SU-DHL-6 (cell line): ENCODE data around the gene ZNF423.

ENCODE experiments used
- CTCF ChIP-seq: fragments of 200-600 bp; sonication (generic); IDR thresholded peaks from one replicate; pipeline ENCODE4 v1.5.1; 2017; ENCODE audit warnings: antibody characterized with exemption, mild to moderate bottlenecking, low read length, moderate library complexity; ENCODE audit not compliant: insufficient read depth, poor library complexity, severe bottlenecking
- EZH2phosphoT487 ChIP-seq: fragments of 200-600 bp; sonication (generic), shearing (Covaris generic); conservative IDR thresholded peaks from 2 replicates; pipeline ENCODE4 v1.6.1; 2018; ENCODE audit warnings: mild to moderate bottlenecking, antibody characterized with exemption, low read length, moderate library complexity, mixed read lengths

- TF ChIP-seq CTCF (no peak), EZH2phosphoT487 (no peak)
These were observed 20.6 kb downstream of the ZNF423 start for GRCh38 chr16:49835161-49835777.
